Astrocyte (in vitro differentiated cells and primary cell): ENCODE data around the gene IRF1. TPM values are rescaled to one million over a fixed set of nuclear protein-coding genes. Genes with fewer than 3 reads are reported as not detected.
A peak's percentile ranks its signal among the peaks of the same experiment; 100 is the strongest.

Experiments used
- DNase-seq: peaks from one replicate; pipeline ENCODE4 v3.0.0-alpha.2; 2010; ENCODE audit warnings: low read depth
- FAIRE-seq: peaks from 2 replicates; lab custom pipeline; 2011; peaks lifted over from hg19 to GRCh38; lab: Jason Lieb, UNC
- H2AFZ ChIP-seq: 2 replicates; pipeline ENCODE4 v1.6.0; 2012; ENCODE audit warnings: low read depth, low read length, inconsistent platforms
- H3K27ac ChIP-seq: 2 replicates; pipeline ENCODE4 v1.5.1; 2011; ENCODE audit warnings: low read depth, low read length, inconsistent platforms
- H3K27me3 ChIP-seq: 2 replicates; pipeline ENCODE4 v1.6.0; 2011; ENCODE audit warnings: low read length, inconsistent platforms; ENCODE audit not compliant: insufficient read depth
- H3K36me3 ChIP-seq: 2 replicates; pipeline ENCODE4 v1.5.1; 2011; ENCODE audit warnings: low read length, inconsistent platforms; ENCODE audit not compliant: insufficient read depth
- H3K4me1 ChIP-seq: 2 replicates; pipeline ENCODE4 v1.5.1; 2011; ENCODE audit warnings: low read length, inconsistent platforms; ENCODE audit not compliant: insufficient read depth
- H3K4me2 ChIP-seq: 2 replicates; pipeline ENCODE4 v1.6.0; 2012; ENCODE audit warnings: low read length, inconsistent platforms
- H3K4me3 ChIP-seq: 2 replicates; pipeline ENCODE4 v1.5.1; 2011; ENCODE audit warnings: low read depth, mild to moderate bottlenecking, low read length, inconsistent platforms; ENCODE audit not compliant: insufficient read depth
- H3K79me2 ChIP-seq: 2 replicates; pipeline ENCODE4 v1.6.0; 2012; ENCODE audit warnings: mild to moderate bottlenecking, low read length, inconsistent platforms; ENCODE audit not compliant: insufficient read depth
- H3K9ac ChIP-seq: 2 replicates; pipeline ENCODE4 v1.6.0; 2012; ENCODE audit warnings: mild to moderate bottlenecking, low read length, inconsistent platforms
- H3K9me3 ChIP-seq: 2 replicates; pipeline ENCODE4 v1.5.1; 2012; ENCODE audit warnings: low read depth, mild to moderate bottlenecking, low read length, inconsistent platforms; ENCODE audit not compliant: insufficient read depth
- H4K20me1 ChIP-seq: 2 replicates; pipeline ENCODE4 v1.6.0; 2012; ENCODE audit warnings: low read length, inconsistent platforms; ENCODE audit not compliant: insufficient read depth
- H3K27ac Mint-ChIP-seq: one replicate; pipeline ENCODE4 v1.8.0; 2021; ENCODE audit warnings: mild to moderate bottlenecking, mixed read lengths; ENCODE audit not compliant: unreplicated experiment
- H3K27me3 Mint-ChIP-seq: one replicate; pipeline ENCODE4 v1.8.0; 2021; ENCODE audit warnings: low read depth, mixed read lengths; ENCODE audit not compliant: unreplicated experiment
- H3K36me3 Mint-ChIP-seq: one replicate; pipeline ENCODE4 v1.8.0; 2021; ENCODE audit warnings: low read depth, mixed read lengths; ENCODE audit not compliant: unreplicated experiment
- H3K4me1 Mint-ChIP-seq: one replicate; pipeline ENCODE4 v1.8.0; 2021; ENCODE audit warnings: low read depth, mixed read lengths; ENCODE audit not compliant: unreplicated experiment
- H3K4me3 Mint-ChIP-seq: one replicate; pipeline ENCODE4 v1.8.0; 2021; ENCODE audit warnings: mild to moderate bottlenecking, moderate library complexity, mixed read lengths; ENCODE audit not compliant: unreplicated experiment
- H3K9me3 Mint-ChIP-seq: one replicate; pipeline ENCODE4 v1.8.0; 2021; ENCODE audit warnings: mild to moderate bottlenecking, mixed read lengths; ENCODE audit not compliant: unreplicated experiment
- CTCF ChIP-seq: IDR thresholded peaks from 2 replicates; pipeline ENCODE4 v1.5.1; 2011; ENCODE audit warnings: low read depth, mild to moderate bottlenecking, inconsistent platforms, low read length, moderate library complexity; ENCODE audit not compliant: insufficient read depth
- EZH2 ChIP-seq: IDR thresholded peaks from 2 replicates; pipeline ENCODE4 v1.6.1; 2012; ENCODE audit warnings: mild to moderate bottlenecking, low read length, inconsistent platforms; ENCODE audit not compliant: insufficient read depth
- total RNA-seq: library from RNA; stranded (reverse); gene quantifications from 2 replicates; pipeline ENCODE4 v1.2.1, GENCODE V29; 2021

Gene IRF1
- total RNA-seq, 1 donor from 2014 or later = 39.7 TPM

- no peaks in the 10 kb centered on the region for H3K36me3 ChIP-seq
Measured at GRCh38 chr5:132504746-132505145, 14.2 kb upstream of the IRF1 start.

DNA sequence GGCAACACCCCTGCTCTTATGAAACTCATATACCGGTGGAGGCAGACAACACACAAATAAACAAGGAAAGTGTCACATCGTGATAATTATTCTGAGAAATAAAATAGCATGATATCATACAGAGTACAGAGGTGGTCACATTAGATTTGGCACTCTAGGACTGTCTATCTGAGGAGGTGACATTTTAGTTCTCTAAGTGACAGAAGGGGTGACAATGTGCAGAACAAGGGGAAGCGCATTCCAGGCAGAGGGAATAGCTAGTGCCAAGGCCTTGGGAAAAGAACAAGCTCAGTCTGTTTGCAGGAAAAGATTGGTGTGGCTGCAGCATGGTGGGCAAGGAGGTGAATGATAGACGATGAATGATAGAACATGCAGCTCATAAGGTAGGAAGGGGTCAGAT, 12.7 kb upstream of the IRF1 start:
- Mint-ChIP-seq H3K4me1 (peaks cover 18% of the 10 kb centered on the region), H3K9me3 (no peaks in the 10 kb centered on the region), H3K4me3 (no peak overlapping the region), H3K27me3 (no peaks in the 10 kb centered on the region), H3K36me3 (no peaks in the 10 kb centered on the region), H3K27ac (no peak overlapping the region)
- Histone ChIP-seq H3K9ac (no peak overlapping the region), H4K20me1 (no peaks in the 10 kb centered on the region), H3K4me2 (no peak overlapping the region), H3K36me3 (no peaks in the 10 kb centered on the region), H3K27me3 (no peaks in the 10 kb centered on the region), H3K27ac (no peak overlapping the region), H3K4me1 (peaks cover 25% of the 10 kb centered on the region), H2AFZ (no peak overlapping the region), H3K79me2 (no peaks in the 10 kb centered on the region), H3K4me3 (no peak overlapping the region), H3K9me3 (no peaks in the 10 kb centered on the region)
- no peak for DNase-seq
- FAIRE-seq = no peak
- TF ChIP-seq EZH2 (no peak), CTCF (no peak)

More at GRCh38 chr5:132504746-132505145, 14.2 kb upstream of the IRF1 start:
- H3K27ac ChIP-seq = no peak overlapping the region
- no peaks in the 10 kb centered on the region for H3K9me3 ChIP-seq
- no peaks in the 10 kb centered on the region for H4K20me1 ChIP-seq
- Mint-ChIP-seq H3K27ac (no peak overlapping the region), H3K4me3 (no peak overlapping the region), H3K4me1 (peaks cover 14% of the 10 kb centered on the region), H3K36me3 (no peaks in the 10 kb centered on the region), H3K9me3 (peaks cover 3% of the 10 kb centered on the region), H3K27me3 (no peaks in the 10 kb centered on the region)
- H3K9ac ChIP-seq = no peak overlapping the region
- no peak overlapping the region for H2AFZ ChIP-seq
- FAIRE-seq (no peak), DNase-seq (no peak)
- no peaks in the 10 kb centered on the region for H3K27me3 ChIP-seq
- H3K4me3 ChIP-seq = no peak overlapping the region
- H3K4me1 ChIP-seq = peaks cover 17% of the 10 kb centered on the region
- H3K4me2 ChIP-seq = no peak overlapping the region
- no peak for TF ChIP-seq CTCF
- TF ChIP-seq EZH2 = no peak
- no peaks in the 10 kb centered on the region for H3K79me2 ChIP-seq

GRCh38 chr5:132501961-132502931, 11.7 kb upstream of the IRF1 start:
- no peak for FAIRE-seq
- Mint-ChIP-seq H3K4me3 (no peak overlapping the region), H3K27ac (no peak overlapping the region), H3K27me3 (no peaks in the 10 kb centered on the region), H3K4me1 (peaks cover 28% of the 10 kb centered on the region), H3K36me3 (no peaks in the 10 kb centered on the region), H3K9me3 (no peaks in the 10 kb centered on the region)
- no peak overlapping the region for H3K9ac ChIP-seq
- no peaks in the 10 kb centered on the region for H3K9me3 ChIP-seq
- DNase-seq = no peak
- no peak overlapping the region for H3K4me3 ChIP-seq
- no peak for TF ChIP-seq CTCF
- TF ChIP-seq EZH2 = no peak
- H3K4me2 ChIP-seq = no peak overlapping the region
- H3K27ac ChIP-seq = no peak overlapping the region
- H3K27me3 ChIP-seq = no peaks in the 10 kb centered on the region
- H3K4me1 ChIP-seq = peaks cover 35% of the 10 kb centered on the region
- H2AFZ ChIP-seq = peak overlapping the region; percentile 39
- H3K79me2 ChIP-seq = no peaks in the 10 kb centered on the region
- no peaks in the 10 kb centered on the region for H3K36me3 ChIP-seq
- H4K20me1 ChIP-seq = no peaks in the 10 kb centered on the region
